ENCODE results near the gene TRPM2.
"Not testable (repeated sequence)": the region's sequence is repeated elsewhere in the genome, so short reads cannot be mapped to it uniquely, and the experiment has no call there.

Gene TRPM2

DNA sequence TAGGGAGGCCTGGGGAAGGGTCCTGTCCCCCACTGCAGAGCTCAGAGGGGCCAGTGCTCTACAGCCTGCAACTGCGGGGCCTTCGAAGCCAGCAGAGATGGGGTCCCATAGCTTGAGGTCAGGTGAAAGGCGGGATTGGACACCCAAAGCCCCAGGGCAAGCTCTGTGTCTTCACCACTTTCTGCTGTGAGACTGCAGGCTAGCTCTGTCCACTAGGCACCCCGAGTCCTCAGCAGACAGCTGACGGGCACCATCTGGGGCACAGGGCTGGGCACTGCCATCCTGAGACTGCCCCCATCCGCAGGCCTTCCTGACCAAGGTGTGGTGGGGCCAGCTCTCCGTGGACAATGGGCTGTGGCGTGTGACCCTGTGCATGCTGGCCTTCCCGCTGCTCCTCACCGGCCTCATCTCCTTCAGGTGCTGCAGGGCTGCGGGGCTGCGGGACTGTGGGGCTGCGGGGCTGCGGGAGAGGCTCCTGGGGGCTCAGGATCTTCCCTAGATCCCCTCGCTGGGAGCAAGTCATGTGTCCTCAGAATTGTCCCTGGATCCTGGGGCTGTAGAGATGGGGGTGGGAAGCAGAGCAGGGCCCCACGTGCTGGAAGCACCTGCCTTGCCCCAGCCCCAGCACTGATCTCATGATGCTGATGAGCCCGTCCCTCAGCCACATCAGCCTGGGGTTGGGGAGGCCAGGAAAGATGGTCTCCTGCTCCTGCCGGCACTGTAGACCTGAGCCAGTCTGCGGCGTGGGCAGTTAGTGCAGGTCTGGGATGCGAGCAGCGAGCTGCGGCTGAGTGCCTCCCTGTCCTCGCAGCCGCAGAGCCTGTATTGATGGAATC, 46.8 kb downstream of the TRPM2 start:
- Mint-ChIP-seq H3K9me3 (no peaks in the 10 kb centered on the region), H3K27ac (no peak overlapping the region), H3K4me3 (no peak overlapping the region), H3K4me1 (no peaks in the 10 kb centered on the region), H3K36me3 (no peaks in the 10 kb centered on the region), H3K27me3 (no peaks in the 10 kb centered on the region)

DNA sequence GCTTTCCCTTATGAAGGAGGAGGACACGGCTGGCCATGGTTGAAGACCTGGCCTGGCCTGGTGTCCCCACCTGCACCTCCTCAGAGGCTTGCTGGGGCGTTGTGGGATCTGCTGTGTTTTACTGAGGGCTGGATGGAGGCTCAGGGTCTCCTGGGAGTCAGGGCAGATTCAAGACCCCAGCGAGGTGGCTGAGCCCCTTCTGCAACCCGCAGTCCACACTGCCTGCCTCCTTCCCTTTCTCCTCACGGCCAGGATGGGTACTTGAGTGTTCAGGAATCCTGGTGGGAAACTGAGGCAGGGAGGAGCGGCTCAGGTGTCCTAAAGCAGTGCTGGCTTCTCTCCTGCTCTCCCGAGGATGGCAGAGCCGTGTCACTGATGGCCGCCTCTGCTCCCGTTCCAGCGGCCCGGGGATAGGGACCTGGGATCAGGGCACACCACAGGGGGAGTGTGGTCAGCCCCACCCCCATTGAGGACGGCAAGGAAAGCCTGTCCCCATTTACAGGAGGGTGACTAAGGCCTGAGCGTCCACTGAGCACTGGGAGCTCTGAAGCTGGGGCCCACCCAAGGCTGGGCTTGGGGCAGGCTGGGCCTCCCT, 47.5 kb downstream of the TRPM2 start:
- Mint-ChIP-seq H3K4me3 (no peak overlapping the region), H3K27me3 (no peaks in the 10 kb centered on the region), H3K4me1 (no peaks in the 10 kb centered on the region), H3K9me3 (no peaks in the 10 kb centered on the region), H3K27ac (no peak overlapping the region), H3K36me3 (no peaks in the 10 kb centered on the region)

DNA sequence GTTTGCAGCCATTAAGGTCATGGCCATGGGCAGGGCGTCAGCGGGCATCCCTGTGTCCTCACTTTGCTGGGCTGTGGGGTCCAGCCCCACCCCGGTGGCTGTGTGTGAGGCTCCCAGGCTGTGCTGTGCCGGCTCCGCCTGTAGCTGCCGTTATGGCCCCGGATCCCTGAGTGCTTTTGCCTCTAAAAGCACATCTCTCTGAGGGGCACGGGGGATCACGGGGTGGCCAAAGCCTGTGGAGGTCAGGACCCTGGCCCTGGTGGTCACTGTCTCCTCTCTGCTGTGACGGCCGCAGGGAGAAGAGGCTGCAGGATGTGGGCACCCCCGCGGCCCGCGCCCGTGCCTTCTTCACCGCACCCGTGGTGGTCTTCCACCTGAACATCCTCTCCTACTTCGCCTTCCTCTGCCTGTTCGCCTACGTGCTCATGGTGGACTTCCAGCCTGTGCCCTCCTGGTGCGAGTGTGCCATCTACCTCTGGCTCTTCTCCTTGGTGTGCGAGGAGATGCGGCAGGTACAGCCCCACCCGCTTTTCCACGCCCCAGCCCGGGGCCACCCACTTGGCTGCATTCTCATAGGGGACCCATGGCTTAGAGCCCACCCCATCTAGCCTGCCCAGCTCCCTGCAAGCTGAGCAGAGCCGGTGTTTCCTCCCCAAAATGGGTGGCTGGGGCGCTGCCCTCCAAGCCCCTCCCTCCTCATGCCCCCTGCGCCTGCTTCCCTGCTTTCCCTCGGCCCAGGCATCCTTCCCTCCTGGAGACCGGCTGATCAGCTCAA, 48.2 kb downstream of the TRPM2 start:
- peaks cover 2% of the 10 kb centered on the region for H3K36me3 Mint-ChIP-seq
- H3K4me1 Mint-ChIP-seq: no peaks in the 10 kb centered on the region
- no peak overlapping the region for H3K4me3 Mint-ChIP-seq
- no peaks in the 10 kb centered on the region for H3K27me3 Mint-ChIP-seq
- no peak overlapping the region for H3K27ac Mint-ChIP-seq
- no peaks in the 10 kb centered on the region for H3K9me3 Mint-ChIP-seq

DNA sequence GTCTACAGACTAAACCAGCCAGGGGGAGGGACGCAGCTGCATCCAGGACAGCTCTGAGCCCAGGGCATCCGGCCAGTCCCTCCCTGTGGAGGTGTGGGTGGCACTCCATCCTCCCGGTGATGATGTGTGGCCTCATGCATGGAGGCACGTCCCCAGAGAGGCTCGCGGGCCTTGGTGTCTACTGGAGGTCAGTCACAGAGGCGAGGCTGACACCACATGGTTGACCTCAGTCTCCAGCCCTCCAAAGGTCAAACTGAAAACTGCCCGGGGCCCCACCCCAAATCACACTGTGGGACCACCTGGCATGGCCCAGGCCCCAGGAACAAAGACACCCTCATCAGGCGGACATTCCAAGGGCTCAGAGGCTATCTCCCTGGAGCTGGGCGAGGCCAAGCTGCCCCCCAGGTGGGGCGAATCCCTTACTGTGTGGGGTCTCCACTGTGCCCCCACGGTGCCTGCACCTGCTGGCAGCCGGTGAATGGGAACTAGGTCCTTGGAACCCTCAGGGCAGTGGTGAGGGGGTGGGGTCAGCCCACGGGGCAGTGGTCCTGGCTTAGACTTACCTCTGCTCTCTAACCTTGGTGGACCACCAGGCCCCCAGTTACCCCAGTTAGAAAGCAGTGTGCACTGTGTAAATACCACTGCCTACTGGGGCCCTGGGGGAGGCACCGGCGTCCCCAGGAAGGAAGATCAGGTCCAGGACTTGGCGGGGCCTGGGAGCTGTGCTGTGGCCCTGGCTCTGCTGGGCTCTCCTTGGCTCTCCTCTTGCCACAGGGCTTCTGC, 49.1 kb downstream of the TRPM2 start:
- peaks cover 5% of the 10 kb centered on the region for H3K4me1 Mint-ChIP-seq
- no peaks in the 10 kb centered on the region for H3K27me3 Mint-ChIP-seq
- peaks cover 3% of the 10 kb centered on the region for H3K36me3 Mint-ChIP-seq
- no peak overlapping the region for H3K4me3 Mint-ChIP-seq
- no peaks in the 10 kb centered on the region for H3K9me3 Mint-ChIP-seq
- H3K27ac Mint-ChIP-seq: no peak overlapping the region

DNA sequence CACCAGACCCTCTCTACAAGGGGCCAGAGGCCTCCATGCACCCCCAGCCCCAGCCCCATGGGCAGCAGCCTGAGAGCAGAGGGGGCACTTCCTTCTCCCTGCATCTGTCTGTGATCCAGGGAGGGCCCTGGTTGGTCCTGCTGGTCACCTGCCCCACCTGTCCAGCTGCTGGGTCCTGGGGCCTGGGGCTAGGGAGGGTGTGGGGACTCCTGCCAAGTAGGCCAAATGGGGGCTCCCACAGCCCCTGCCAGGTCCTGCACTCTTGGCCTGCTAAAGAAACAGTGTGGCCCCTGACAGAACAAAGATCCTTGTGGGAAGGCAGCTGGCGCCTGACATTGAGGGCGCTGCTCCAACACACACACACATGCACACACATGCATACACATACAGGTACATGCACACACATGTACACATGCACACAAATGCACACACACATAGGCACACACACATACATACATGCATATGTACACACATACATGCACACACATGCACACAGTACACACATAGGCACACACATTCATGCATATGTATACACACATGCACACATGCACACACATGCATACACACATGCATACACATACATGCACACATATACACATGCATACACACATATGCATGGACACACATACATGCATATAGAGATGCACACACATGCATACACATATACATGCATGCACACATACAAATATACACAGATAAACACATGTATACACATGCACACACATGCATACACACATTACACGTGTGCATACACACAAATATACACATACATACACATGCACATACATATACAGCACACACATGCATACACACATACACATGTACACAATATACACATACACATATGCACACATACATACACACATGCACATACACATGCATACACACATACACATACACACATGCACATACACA, 49.9 kb downstream of the TRPM2 start:
- no peak overlapping the region for H3K4me3 Mint-ChIP-seq
- peaks cover 9% of the 10 kb centered on the region for H3K4me1 Mint-ChIP-seq
- no peak overlapping the region for H3K27ac Mint-ChIP-seq
- H3K27me3 Mint-ChIP-seq: no peaks in the 10 kb centered on the region
- H3K36me3 Mint-ChIP-seq: peaks cover 4% of the 10 kb centered on the region
- H3K9me3 Mint-ChIP-seq: no peaks in the 10 kb centered on the region

DNA sequence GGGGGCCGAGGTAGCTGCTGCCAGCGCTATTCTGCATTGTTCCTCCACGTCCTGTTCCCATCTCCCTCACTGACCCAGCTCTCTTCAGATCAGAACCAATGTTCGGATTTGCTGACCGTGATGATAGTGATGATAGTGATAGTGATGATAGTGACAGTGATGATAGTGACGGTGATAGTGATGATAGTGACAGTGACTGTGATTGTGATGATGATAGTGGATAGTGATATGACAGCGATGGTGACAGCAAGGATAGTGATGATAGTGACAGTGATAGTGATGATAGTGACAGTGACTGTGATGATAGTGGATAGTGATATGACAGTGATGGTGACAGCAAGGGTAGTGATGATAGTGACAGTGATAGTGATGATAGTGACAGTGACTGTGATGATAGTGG, 51.1 kb downstream of the TRPM2 start:
- not testable (repeated sequence) for H3K27me3 Mint-ChIP-seq, H3K36me3 Mint-ChIP-seq, H3K9me3 Mint-ChIP-seq, H3K27ac Mint-ChIP-seq, H3K4me3 Mint-ChIP-seq
- H3K4me1 Mint-ChIP-seq: peaks cover 18% of the 10 kb centered on the region

DNA sequence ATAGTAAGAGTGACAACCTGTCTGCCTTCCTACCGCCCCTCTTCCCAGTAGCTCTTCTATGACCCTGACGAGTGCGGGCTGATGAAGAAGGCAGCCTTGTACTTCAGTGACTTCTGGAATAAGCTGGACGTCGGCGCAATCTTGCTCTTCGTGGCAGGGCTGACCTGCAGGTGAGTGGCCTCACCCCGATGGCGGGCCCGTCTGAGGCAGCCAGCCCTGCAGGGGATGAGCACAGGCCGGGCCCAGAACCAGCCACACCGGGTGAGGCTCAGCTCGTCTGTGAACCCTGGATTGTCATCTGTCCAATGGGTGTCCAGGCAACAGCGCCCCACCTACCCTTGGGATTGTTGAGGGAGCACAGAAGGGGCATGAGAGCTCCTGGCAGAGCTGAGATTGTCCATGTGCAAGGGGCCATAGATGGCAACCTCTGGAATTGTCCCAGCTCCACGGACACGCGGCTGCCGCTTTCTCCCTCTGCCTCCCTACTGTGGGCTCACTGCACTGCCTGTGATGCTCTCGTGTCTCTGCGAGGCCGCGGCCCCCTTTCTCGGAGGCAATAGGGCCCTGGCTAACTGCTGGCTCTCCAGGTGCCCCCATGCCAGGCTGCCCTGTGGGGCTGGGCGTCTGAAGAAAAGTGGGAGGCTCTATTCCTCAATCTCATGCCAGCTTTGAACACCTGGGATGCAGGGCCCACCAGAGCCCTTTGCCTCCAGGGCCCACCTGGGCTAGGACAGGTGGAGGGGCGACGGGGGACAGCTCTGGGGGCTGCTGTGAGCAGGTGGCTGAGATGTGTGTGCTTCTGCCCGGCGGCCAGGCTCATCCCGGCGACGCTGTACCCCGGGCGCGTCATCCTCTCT, 51.9 kb downstream of the TRPM2 start:
- Mint-ChIP-seq H3K4me3 (no peak overlapping the region), H3K4me1 (peaks cover 18% of the 10 kb centered on the region), H3K27ac (no peak overlapping the region), H3K27me3 (no peaks in the 10 kb centered on the region), H3K36me3 (peaks cover 4% of the 10 kb centered on the region), H3K9me3 (no peaks in the 10 kb centered on the region)

DNA sequence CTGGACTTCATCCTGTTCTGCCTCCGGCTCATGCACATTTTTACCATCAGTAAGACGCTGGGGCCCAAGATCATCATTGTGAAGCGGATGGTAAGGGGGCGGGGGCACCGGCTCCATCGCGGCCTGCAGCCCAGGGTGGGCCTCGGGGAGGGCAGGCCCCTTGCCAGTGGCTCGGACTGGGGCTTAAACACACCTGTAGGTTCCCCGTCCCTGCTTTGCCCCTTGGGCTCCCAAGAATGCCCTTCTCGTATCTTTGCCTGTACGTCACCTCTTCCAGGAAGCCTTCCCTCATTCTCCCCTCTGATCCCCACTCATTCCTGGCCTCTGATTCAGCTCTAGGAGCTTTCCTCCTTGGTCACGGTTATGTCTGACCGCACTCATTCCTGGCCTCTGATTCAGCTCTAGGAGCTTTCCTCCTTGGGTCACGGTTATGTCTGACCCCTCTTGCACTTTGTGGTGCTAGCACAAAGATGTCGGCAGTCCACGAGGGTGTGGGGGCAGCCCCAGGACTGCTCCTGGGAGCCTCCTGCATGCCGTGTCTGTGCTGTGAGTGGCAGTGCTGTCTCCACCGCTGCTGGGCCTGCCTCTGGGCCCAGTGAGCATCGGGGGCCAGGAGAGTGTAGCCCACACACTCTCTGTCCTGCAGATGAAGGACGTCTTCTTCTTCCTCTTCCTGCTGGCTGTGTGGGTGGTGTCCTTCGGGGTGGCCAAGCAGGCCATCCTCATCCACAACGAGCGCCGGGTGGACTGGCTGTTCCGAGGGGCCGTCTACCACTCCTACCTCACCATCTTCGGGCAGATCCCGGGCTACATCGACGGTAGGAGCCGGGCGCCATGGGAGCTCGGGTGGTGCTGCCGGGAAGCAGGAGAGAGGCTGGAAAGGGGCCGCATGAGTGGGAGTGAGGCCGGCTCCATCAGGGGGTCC, 52.8 kb downstream of the TRPM2 start:
- Mint-ChIP-seq H3K4me3 (no peak overlapping the region), H3K4me1 (peaks cover 18% of the 10 kb centered on the region), H3K9me3 (no peaks in the 10 kb centered on the region), H3K36me3 (peaks cover 4% of the 10 kb centered on the region), H3K27me3 (no peaks in the 10 kb centered on the region), H3K27ac (no peak overlapping the region)

DNA sequence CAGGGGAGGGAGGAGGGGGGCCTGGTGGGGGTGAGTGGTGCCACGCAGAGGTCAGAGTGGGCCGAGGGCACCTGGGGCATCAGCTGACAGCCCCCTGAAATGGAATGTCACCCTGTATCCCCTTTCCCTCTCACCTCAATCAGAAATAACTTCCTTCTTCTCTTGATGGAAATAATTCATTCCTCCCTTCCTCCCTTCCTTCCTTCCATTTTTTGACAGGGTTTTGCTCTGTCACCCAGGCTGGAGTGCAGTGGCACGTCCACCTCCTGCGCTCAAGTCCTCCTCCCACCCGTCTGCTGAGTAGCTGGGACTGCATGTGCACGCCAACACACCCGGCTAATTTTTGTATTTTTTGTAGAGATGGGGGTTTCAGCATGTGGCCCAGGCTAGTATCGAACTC, 53.5 kb downstream of the TRPM2 start:
- Mint-ChIP-seq H3K4me1 (peaks cover 18% of the 10 kb centered on the region), H3K4me3 (no peak overlapping the region), H3K36me3 (peaks cover 4% of the 10 kb centered on the region), H3K27me3 (no peaks in the 10 kb centered on the region), H3K27ac (peak overlapping the region; percentile 92), H3K9me3 (no peaks in the 10 kb centered on the region)

DNA sequence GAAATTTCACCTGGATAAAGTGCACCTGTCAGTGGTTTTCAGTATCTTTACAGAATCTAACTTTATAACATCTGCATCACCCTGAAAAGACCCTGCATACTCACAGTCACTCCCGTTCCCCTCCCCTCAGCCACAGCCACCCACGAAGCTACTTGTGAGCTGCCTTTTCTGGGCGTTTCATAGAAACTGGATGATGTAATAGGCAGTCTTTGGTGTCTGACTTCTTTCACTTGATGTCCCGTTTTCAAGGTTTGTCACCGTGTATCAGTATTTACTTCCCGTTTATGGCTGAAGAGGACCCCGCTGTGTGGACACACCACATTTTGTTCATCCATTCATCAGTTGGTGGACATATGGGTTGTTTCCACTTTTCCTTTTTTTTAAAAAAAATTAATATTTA, 54.1 kb downstream of the TRPM2 start:
- Mint-ChIP-seq H3K4me3 (no peak overlapping the region), H3K4me1 (peaks cover 18% of the 10 kb centered on the region), H3K27ac (peak overlapping the region; percentile 92), H3K36me3 (peaks cover 8% of the 10 kb centered on the region), H3K27me3 (no peaks in the 10 kb centered on the region), H3K9me3 (no peaks in the 10 kb centered on the region)

DNA sequence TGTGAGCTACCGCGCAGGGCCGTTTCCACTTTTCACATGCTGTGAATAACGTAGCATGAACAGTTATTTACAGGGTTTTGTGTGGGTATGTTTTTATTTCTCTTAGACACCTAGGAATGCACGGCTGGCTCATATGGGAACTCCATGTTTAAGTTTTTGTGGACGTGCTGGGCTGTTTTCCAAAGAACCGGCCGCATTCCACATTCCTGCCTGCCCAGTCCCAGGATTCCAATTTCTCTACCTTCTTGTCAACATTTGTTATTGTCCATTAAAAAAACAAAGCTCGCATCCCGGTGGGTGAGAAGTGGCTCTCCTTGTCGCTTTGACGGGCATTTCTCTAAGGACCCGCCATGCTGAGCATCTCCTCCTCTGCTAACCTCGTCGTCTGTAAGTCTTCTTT, 54.8 kb downstream of the TRPM2 start:
- Mint-ChIP-seq H3K27me3 (no peaks in the 10 kb centered on the region), H3K4me3 (no peak overlapping the region), H3K4me1 (peaks cover 18% of the 10 kb centered on the region), H3K9me3 (no peaks in the 10 kb centered on the region), H3K36me3 (peaks cover 10% of the 10 kb centered on the region), H3K27ac (peak overlapping the region; percentile 30)

DNA sequence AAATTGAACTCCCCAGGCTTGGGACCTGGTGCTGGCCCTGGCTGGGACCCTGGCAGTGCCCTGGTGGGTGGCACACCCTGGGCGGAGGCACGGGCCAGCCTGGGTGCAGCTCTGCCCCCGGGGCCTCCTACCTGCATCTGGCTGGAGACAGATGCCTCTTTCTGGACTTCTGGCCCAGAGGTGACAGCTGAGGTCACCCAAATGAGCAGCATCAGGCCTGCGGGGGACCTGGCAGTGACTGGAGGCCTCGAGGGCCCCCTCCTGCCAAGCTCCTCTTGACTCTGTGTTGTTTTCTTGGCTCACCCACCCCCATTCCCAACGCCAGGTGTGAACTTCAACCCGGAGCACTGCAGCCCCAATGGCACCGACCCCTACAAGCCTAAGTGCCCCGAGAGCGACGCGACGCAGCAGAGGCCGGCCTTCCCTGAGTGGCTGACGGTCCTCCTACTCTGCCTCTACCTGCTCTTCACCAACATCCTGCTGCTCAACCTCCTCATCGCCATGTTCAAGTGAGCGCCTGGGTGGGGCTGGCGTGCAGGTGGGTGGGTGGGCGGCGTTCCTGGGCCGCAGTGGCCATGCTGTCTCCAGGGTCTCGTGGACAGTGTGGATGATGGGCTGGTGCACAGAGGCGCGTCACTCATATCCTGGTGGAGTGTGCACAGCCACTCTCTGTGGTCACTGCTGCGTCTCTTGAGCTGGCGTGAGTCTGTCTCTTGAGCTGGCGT, 60.3 kb downstream of the TRPM2 start:
- Mint-ChIP-seq H3K36me3 (peaks cover 6% of the 10 kb centered on the region), H3K27me3 (no peaks in the 10 kb centered on the region), H3K4me1 (peaks cover 5% of the 10 kb centered on the region), H3K9me3 (no peaks in the 10 kb centered on the region), H3K27ac (no peak overlapping the region), H3K4me3 (no peak overlapping the region)
